IMR-90 (cell line): Measurements from ENCODE around the gene MRPL34.

Experiments used
- CEBPB ChIP-seq: IDR thresholded peaks from 2 replicates; pipeline ENCODE4 v1.6.1; 2012; ENCODE audit warnings: low read depth, low read length, improper control_type of control experiment
- CTCF ChIP-seq: conservative IDR thresholded peaks from 2 replicates; pipeline ENCODE4 v1.5.1; 2012; ENCODE audit warnings: mild to moderate bottlenecking, low read depth, low read length, improper control_type of control experiment
- MAZ ChIP-seq: IDR thresholded peaks from 2 replicates; pipeline ENCODE4 v1.6.1; 2012; ENCODE audit warnings: low read depth, mild to moderate bottlenecking, low read length, improper control_type of control experiment, moderate library complexity, borderline replicate concordance
- POLR2A ChIP-seq: IDR thresholded peaks from 2 replicates; pipeline ENCODE4 v1.6.1; 2012; ENCODE audit warnings: mild to moderate bottlenecking, low read depth, low read length
- RAD21 ChIP-seq: IDR thresholded peaks from 2 replicates; pipeline ENCODE4 v1.6.1; 2012; ENCODE audit warnings: low read length, improper control_type of control experiment
- RCOR1 ChIP-seq: IDR thresholded peaks from 2 replicates; pipeline ENCODE4 v1.6.1; 2012; ENCODE audit warnings: mild to moderate bottlenecking, low read length, improper control_type of control experiment; ENCODE audit not compliant: insufficient replicate concordance
- SMC3 ChIP-seq: fragments of 150-350 bp; IDR thresholded peaks from 2 replicates; pipeline ENCODE4 v1.6.1; 2016; ENCODE audit warnings: low read depth, mild to moderate bottlenecking, antibody characterized with exemption, low read length, moderate library complexity
- USF2 ChIP-seq: fragments of 150-350 bp; IDR thresholded peaks from 2 replicates; pipeline ENCODE4 v1.6.1; 2017; ENCODE audit warnings: mild to moderate bottlenecking, antibody characterized with exemption, low read length, low read depth

GRCh38 chr19:17286752-17287151, 18.9 kb upstream of the MRPL34 start:
- TF ChIP-seq CTCF: no peak
- TF ChIP-seq SMC3: no peak
- no peak for TF ChIP-seq POLR2A
- no peak for TF ChIP-seq USF2
- no peak for TF ChIP-seq RCOR1
- TF ChIP-seq MAZ: no peak
- TF ChIP-seq RAD21: no peak
- TF ChIP-seq CEBPB: no peak
